GM12873 (cell line): Measurements from ENCODE around the gene MIEN1.

Experiments
- CTCF ChIP-seq: IDR thresholded peaks from 2 replicates; pipeline ENCODE4 v1.5.1; 2012; ENCODE audit warnings: low read depth, mild to moderate bottlenecking, moderate library complexity, low read length, control low read depth; ENCODE audit not compliant: insufficient read depth; ENCODE audit errors: missing control alignments

Gene MIEN1

DNA sequence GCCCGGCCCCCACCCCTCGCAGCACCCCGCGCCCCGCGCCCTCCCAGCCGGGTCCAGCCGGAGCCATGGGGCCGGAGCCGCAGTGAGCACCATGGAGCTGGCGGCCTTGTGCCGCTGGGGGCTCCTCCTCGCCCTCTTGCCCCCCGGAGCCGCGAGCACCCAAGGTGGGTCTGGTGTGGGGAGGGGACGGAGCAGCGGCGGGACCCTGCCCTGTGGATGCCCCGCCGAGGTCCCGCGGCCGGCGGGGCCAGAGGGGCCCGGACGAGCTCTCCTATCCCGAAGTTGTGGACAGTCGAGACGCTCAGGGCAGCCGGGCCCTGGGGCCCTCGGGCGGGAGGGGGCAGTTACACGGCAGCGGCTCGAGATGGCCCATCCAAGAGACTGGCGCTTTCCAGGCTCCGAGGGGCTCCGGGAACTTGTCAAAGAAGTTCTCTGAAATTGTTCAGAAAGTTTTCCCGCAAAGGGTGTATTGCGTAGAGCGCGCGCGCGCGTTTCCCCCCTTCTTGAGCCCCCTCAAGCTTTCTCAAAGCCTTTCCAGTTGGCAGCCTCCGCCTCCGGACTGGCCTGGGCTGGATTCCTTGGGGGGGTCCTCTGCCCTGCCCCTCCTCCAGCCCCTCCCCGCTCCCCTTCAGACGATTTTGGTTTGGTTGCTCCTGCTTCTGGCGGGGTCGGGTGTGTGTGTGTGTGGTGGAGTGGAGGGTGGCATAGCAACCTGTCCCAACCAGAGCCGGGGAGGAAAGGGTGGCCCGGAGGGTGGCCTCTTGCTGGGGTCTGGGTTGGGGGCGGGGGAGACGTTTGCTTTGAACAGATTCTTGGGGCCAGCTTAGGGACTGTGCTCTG, 30.0 kb downstream of the MIEN1 start:
- TF ChIP-seq CTCF, result no peak

GRCh38 chr17:39699818-39700147, 30.5 kb downstream of the MIEN1 start, which contains the start of gene ERBB2:
TSS of gene ERBB2 (plus strand) at chr17:39700064. CDS start at chr17:39700239, 175 bp downstream.
- TF ChIP-seq CTCF, result no peak

GRCh38 chr17:39697961-39698360, 32.4 kb downstream of the MIEN1 start:
- TF ChIP-seq CTCF, result no peak

DNA sequence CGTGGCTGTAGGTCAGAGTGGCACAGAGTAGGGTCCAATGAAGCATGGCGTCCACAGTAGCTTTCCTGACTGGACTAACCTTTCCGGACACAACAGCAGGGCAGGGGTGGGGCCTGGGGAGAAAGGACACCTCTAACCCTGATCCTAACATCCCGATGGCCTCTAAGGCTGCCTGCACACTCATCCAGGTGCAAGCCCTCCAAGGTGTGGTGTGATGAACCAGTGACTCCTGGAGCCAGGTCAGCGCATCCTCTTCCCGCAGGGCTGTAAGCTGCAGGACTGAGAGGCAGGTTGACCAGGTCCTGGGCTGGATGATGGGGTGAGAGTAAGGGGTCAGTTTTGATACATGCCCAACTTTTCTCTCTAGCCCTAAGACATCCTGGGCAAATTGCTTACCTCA, 33.6 kb downstream of the MIEN1 start:
- TF ChIP-seq CTCF, result no peak

DNA sequence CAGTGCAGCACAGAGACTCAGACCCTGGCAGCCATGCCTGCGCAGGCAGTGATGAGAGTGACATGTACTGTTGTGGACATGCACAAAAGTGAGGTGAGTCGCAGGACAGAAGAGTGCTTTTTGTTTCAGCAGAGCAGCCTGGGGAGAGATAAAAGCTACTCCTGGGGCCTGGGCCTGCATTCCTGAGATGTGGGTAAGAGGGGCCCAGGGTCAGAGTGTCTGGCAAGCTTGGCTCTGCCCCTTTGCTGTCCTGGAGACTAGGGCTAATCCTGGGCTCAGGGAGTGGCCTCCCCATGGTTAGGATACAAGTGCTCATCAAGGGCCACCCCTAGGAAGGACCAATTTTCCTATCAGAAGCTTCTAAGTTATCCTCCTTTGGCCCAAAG, 35.2 kb downstream of the MIEN1 start:
- no peak for TF ChIP-seq CTCF

GRCh38 chr17:39694593-39694992, 35.7 kb downstream of the MIEN1 start:
- TF ChIP-seq CTCF, result no peak

DNA sequence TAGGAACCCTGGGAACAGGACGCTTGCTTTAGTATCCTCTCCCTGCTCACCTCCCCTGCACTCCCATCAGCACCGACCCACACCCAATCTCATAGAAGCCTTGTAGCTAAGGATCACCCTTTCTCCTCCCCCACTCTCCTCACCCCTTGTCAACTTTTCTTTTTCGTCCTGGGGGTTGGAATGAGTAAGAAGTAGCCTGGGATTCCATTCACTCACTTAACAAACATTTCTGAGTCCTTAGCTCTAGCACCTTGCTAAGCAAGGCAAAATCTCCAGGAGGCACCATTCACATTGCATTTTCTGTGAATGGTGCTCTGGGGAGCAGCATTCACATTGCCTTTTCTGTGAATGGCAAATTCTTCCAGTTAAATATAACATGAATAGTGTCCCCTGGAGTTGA, 41.4 kb downstream of the MIEN1 start:
- TF ChIP-seq CTCF, result no peak
